ENCODE results near the gene TIMM21.
A peak's percentile ranks its signal among the peaks of the same experiment; 100 is the strongest.

GRCh38 chr18:74116633-74117554 is 31.4 kb upstream of the TIMM21 start:
- TF ChIP-seq, protein P1, sequence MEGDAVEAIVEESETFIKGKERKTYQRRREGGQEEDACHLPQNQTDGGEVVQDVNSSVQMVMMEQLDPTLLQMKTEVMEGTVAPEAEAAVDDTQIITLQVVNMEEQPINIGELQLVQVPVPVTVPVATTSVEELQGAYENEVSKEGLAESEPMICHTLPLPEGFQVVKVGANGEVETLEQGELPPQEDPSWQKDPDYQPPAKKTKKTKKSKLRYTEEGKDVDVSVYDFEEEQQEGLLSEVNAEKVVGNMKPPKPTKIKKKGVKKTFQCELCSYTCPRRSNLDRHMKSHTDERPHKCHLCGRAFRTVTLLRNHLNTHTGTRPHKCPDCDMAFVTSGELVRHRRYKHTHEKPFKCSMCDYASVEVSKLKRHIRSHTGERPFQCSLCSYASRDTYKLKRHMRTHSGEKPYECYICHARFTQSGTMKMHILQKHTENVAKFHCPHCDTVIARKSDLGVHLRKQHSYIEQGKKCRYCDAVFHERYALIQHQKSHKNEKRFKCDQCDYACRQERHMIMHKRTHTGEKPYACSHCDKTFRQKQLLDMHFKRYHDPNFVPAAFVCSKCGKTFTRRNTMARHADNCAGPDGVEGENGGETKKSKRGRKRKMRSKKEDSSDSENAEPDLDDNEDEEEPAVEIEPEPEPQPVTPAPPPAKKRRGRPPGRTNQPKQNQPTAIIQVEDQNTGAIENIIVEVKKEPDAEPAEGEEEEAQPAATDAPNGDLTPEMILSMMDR (IDR thresholded peaks at IDR 0.05), result peak in 3 of 4 experiments; percentile 25 to 58 (median 25)
- TF ChIP-seq POLR2A (IDR thresholded peaks at IDR 0.05) (no peak), EP300 (IDR thresholded peaks at IDR 0.05) (no peak)

Data from gastroesophageal sphincter (tissue), 3 donors.